HepG2 (cell line): Measurements from ENCODE around the gene CTNNA3. TPM values are rescaled to one million over a fixed set of nuclear protein-coding genes. Genes with fewer than 3 reads are reported as not detected.

ENCODE experiments used
- ATAC-seq: fragments of 200-7000 bp; cut with Tn5 transposase; 3 replicates; pipeline ENCODE4 v1.9.1; 2020; ENCODE audit warnings: mild to moderate bottlenecking, moderate library complexity
- BruUV-seq: library from RNA; stranded (reverse); fragments of 400-500 nt; replicated peaks from 2 replicates; lab custom pipeline; 2021; lab: Mats Ljungman, UMichigan
- CTCF ChIA-PET: fragments of 300-600 bp; formaldehyde crosslinking; extraction: SDS; loops from one replicate; lab custom pipeline; 2021; ENCODE audit warnings: low total read pairs, inconsistent platforms, low intra/inter-chr PET ratio; lab: Yijun Ruan, JAX
- POLR2A ChIA-PET: fragments of 350-600 bp; sonication (Branson Sonifier 250); formaldehyde crosslinking; loops from one replicate; lab custom pipeline; 2020; ENCODE audit warnings: antibody characterized with exemption, inconsistent platforms; lab: Yijun Ruan, JAX
- DNase-seq: peaks from one replicate; pipeline ENCODE4 v3.0.0-alpha.2; 2015; ENCODE audit warnings: low spot score
- FAIRE-seq: peaks from 3 replicates; lab custom pipeline; 2011; peaks lifted over from hg19 to GRCh38; lab: Jason Lieb, UNC
- H2AFZ ChIP-seq: one replicate; pipeline ENCODE4 v1.6.1; 2011; ENCODE audit warnings: low read length, inconsistent platforms
- H3K27ac ChIP-seq: fragments of 300-600 bp; 3 replicates; pipeline ENCODE4 v1.8.0; 2011; ENCODE audit warnings: mixed run types, mild to moderate bottlenecking, mixed read lengths, low read length, inconsistent platforms; ENCODE audit not compliant: insufficient read depth; ENCODE audit errors: extremely low read length
- H3K27me3 ChIP-seq, 2 experiments: fragments of 200-600 bp in 1 of 2; 2 replicates in 1 of 2; 3 replicates in 1 of 2; pipeline versions ENCODE4 v1.6.0 to v1.8.0; 2011; ENCODE audit warnings: low read length in 2 of 2, mild to moderate bottlenecking in 2 of 2, moderate library complexity in 2 of 2, inconsistent platforms in 1 of 2; ENCODE audit not compliant: insufficient read depth in 2 of 2, control insufficient read depth in 1 of 2
- H3K36me3 ChIP-seq, 2 experiments: fragments of 200-600 bp in 1 of 2; replicated peaks in 1 of 2; 2 replicates in 1 of 2; 3 replicates in 1 of 2; pipeline versions ENCODE4 v1.5.1 to v1.8.0; 2011; ENCODE audit warnings: low read length in 2 of 2, inconsistent platforms in 1 of 2; ENCODE audit not compliant: insufficient read depth in 2 of 2, control insufficient read depth in 1 of 2
- H3K4me1 ChIP-seq: 2 replicates; pipeline ENCODE4 v1.5.1; 2012; ENCODE audit warnings: low read length, inconsistent platforms; ENCODE audit not compliant: insufficient read depth
- H3K4me2 ChIP-seq: 2 replicates; pipeline ENCODE4 v1.6.0; 2011; ENCODE audit warnings: low read depth, low read length, inconsistent platforms
- H3K4me3 ChIP-seq, 3 experiments: fragments of 200-600 bp in 1 of 3; sonication (generic), shearing (Covaris generic) in 1 of 3; replicated peaks in 1 of 3; 2 replicates each; pipeline ENCODE4 v1.5.1; 2011 to 2016; ENCODE audit warnings: low read length in 3 of 3, inconsistent platforms in 2 of 3, low read depth in 2 of 3, mild to moderate bottlenecking in 2 of 3, control low read depth in 1 of 3, mixed read lengths in 1 of 3; ENCODE audit not compliant: insufficient read depth in 1 of 3
- H3K79me2 ChIP-seq: one replicate; pipeline ENCODE4 v1.6.1; 2011; ENCODE audit warnings: low read length, inconsistent platforms; ENCODE audit not compliant: insufficient read depth
- H3K9ac ChIP-seq: 2 replicates; pipeline ENCODE4 v1.6.0; 2011; ENCODE audit warnings: mild to moderate bottlenecking, low read depth, low read length, inconsistent platforms; ENCODE audit not compliant: insufficient read depth
- H3K9me3 ChIP-seq: 2 replicates; pipeline ENCODE4 v1.5.1; 2012; ENCODE audit warnings: mild to moderate bottlenecking, low read length
- H4K20me1 ChIP-seq: 2 replicates; pipeline ENCODE4 v1.6.0; 2011; ENCODE audit warnings: inconsistent platforms, mild to moderate bottlenecking, low read length, moderate library complexity; ENCODE audit not compliant: insufficient read depth
- ATF2 ChIP-seq: sonication (generic); formaldehyde crosslinking; IDR thresholded peaks from 2 replicates; pipeline ENCODE4 v1.4.0; 2020; ENCODE audit warnings: missing genetic modification reagents
- ATF7 ChIP-seq, 2 experiments: fragments of 450-650 bp in 1 of 2; sonication (generic) in 1 of 2; formaldehyde crosslinking in 1 of 2; IDR thresholded peaks; 2 replicates each; pipeline versions ENCODE4 v1.4.0 to v1.6.1; 2016 to 2020; ENCODE audit warnings: antibody characterized with exemption in 1 of 2, mild to moderate bottlenecking in 1 of 2, missing genetic modification reagents in 1 of 2
- CENPBD1 ChIP-seq: sonication (generic); formaldehyde crosslinking; IDR thresholded peaks from 2 replicates; pipeline ENCODE4 v1.8.0; 2022; ENCODE audit warnings: missing genetic modification reagents, low read depth, mild to moderate bottlenecking, borderline replicate concordance
- DDIT3 ChIP-seq: sonication (generic); formaldehyde crosslinking; IDR thresholded peaks from 2 replicates; pipeline ENCODE4 v1.4.0; 2020; ENCODE audit warnings: mild to moderate bottlenecking, missing genetic modification reagents
- GMEB2 ChIP-seq: IDR thresholded peaks from 2 replicates; pipeline ENCODE4 v1.6.1; 2016; ENCODE audit warnings: missing biosample characterization, missing genetic modification reagents, low read depth
- HNRNPK ChIP-seq: fragments of 200-400 bp; formaldehyde crosslinking; IDR thresholded peaks from 2 replicates; pipeline ENCODE4 v1.6.1; 2018; ENCODE audit warnings: low read length, low read depth, moderate library complexity, mild to moderate bottlenecking; ENCODE audit not compliant: poor library complexity, severe bottlenecking
- MAZ ChIP-seq, 2 experiments: sonication (generic) in 1 of 2; formaldehyde crosslinking in 1 of 2; IDR thresholded peaks; 2 replicates each; pipeline versions ENCODE4 v1.5.0 to v1.6.1; 2012 to 2020; ENCODE audit warnings: low read depth in 2 of 2, mild to moderate bottlenecking in 2 of 2, borderline replicate concordance in 1 of 2, improper control_type of control experiment in 1 of 2, low read length in 1 of 2, missing genetic modification reagents in 1 of 2, moderate library complexity in 1 of 2
- PLRG1 ChIP-seq: fragments of 450-650 bp; conservative IDR thresholded peaks from 2 replicates; pipeline ENCODE4 v1.6.1; 2016
- TCF7 ChIP-seq: sonication (generic); IDR thresholded peaks from 2 replicates; pipeline ENCODE4 v1.6.1; 2016; ENCODE audit warnings: antibody characterized with exemption, low read depth
- TIGD3 ChIP-seq: sonication (generic); formaldehyde crosslinking; IDR thresholded peaks from 2 replicates; pipeline ENCODE4 v1.5.1; 2020; ENCODE audit warnings: mild to moderate bottlenecking, missing genetic modification reagents, borderline replicate concordance
- ZBTB21 ChIP-seq: sonication (generic); formaldehyde crosslinking; IDR thresholded peaks from 2 replicates; pipeline ENCODE4 v1.4.0; 2020; ENCODE audit warnings: missing genetic modification reagents
- ZNF225 ChIP-seq: sonication (generic); formaldehyde crosslinking; IDR thresholded peaks from 2 replicates; pipeline ENCODE4 v1.4.0; 2020; ENCODE audit warnings: mild to moderate bottlenecking, missing genetic modification reagents
- ZNF512 ChIP-seq: sonication (generic); formaldehyde crosslinking; IDR thresholded peaks from 2 replicates; pipeline ENCODE4 v1.4.0; 2020; ENCODE audit warnings: mild to moderate bottlenecking, missing genetic modification reagents
- ZNF772 ChIP-seq: sonication (generic); formaldehyde crosslinking; IDR thresholded peaks from 2 replicates; pipeline ENCODE4 v1.5.0; 2020; ENCODE audit warnings: mild to moderate bottlenecking, missing genetic modification reagents
- ZSCAN5A ChIP-seq: sonication (generic); formaldehyde crosslinking; IDR thresholded peaks from 2 replicates; pipeline ENCODE4 v1.8.0; 2022; ENCODE audit warnings: mild to moderate bottlenecking, missing genetic modification reagents, borderline replicate concordance
- in situ Hi-C: cut with HindIII; loops from 2 replicates; pipeline ENCODE4 v1.10.0; 2017; ENCODE audit warnings: low pct_unique_long_range_greater_than_20kb; ENCODE audit not compliant: extremely low pct_ligation_motif_present
- intact Hi-C: fragments of 100-400 bp; cut with micrococcal nuclease; formaldehyde crosslinking; loops from one replicate; pipeline ENCODE4 v1.10.0; 2022; ENCODE audit not compliant: unreplicated experiment
- polyA plus RNA-seq, 8 experiments: library from polyadenylated mRNA; depleted of rRNA in 3 of 8; stranded (reverse) in 7 of 8; unstranded in 1 of 8; fragments of >200 nt; fragmentation: Illumina TruSeq in 4 of 8; extraction: Trizol in 4 of 8; gene quantifications; 2 replicates each; pipeline versions ENCODE4 v1.2.1 to v1.2.3, GENCODE V29; 2011 to 2016; ENCODE audit warnings: low read depth in 4 of 8, missing spikeins in 1 of 8, mixed read lengths in 1 of 8; ENCODE audit not compliant: insufficient read depth in 1 of 8
- total RNA-seq, 5 experiments: library from RNA; depleted of rRNA; stranded (reverse); fragments of >200 nt; fragmentation: Illumina TruSeq; extraction: Trizol; gene quantifications; 2 replicates each; pipeline ENCODE4 v1.2.3, GENCODE V29; 2016; ENCODE audit warnings: low read depth in 1 of 5

The CTNNA3 gene
- total and polyA plus RNA-seq, 2 of the 13 experiments (the other 11 are each of a cell fraction or from before 2014, with no cell fraction given), result not detected

GRCh38 chr10:66189271-66189670, 1506.7 kb downstream of the CTNNA3 start:
- ChIA-PET POLR2A (no interaction called here), CTCF (no interaction called here)
- Histone ChIP-seq H3K4me3 (no peak overlapping the region), H3K4me2 (no peak overlapping the region), H4K20me1 (no peaks in the 10 kb centered on the region), H3K36me3 (no peaks in the 10 kb centered on the region), H3K27me3 (no peaks in the 10 kb centered on the region), H3K4me1 (no peaks in the 10 kb centered on the region), H2AFZ (no peak overlapping the region), H3K27ac (no peak overlapping the region)
- intact Hi-C loops, result no loop called here
- FAIRE-seq (no peak), ATAC-seq (no peak)
- BruUV-seq, result no TSS peak
- TF ChIP-seq ATF7 (IDR thresholded peaks at IDR 0.05) (no peak), ATF7 (CRISPR knock-in tag; IDR thresholded peaks at IDR 0.05) (no peak), TIGD3 (CRISPR knock-in tag) (no peak), TCF7 (no peak), ZNF225 (CRISPR knock-in tag) (no peak), PLRG1 (no peak), CENPBD1 (CRISPR knock-in tag) (no peak), ATF2 (no peak), MAZ (IDR thresholded peaks at IDR 0.05; ENCODE audit: borderline replicate concordance, low read depth, low read length) (no peak), MAZ (CRISPR knock-in tag; IDR thresholded peaks at IDR 0.05; ENCODE audit: low read depth) (no peak), ZBTB21 (no peak), DDIT3 (no peak), ZSCAN5A (CRISPR knock-in tag) (no peak), ZNF772 (CRISPR knock-in tag) (no peak), HNRNPK (no peak), ZNF512 (no peak), GMEB2 (no peak)
- TF ChIP-seq, all 625 proteins: peak for 0
- in situ Hi-C loops, result loop anchor here (25.0 kb wide), 1 partner anchor 1452 kb away; no protein-coding TSS in a partner anchor
- no peaks in the 10 kb centered on the region for H3K9me3 ChIP-seq
- H3K9ac ChIP-seq, result no peak overlapping the region
- H3K79me2 ChIP-seq, result no peaks in the 10 kb centered on the region
- no peak for DNase-seq
